Fibroblast of pulmonary artery (primary cell): ENCODE results near the gene SLC22A4.

Experiments used
- DNase-seq: peaks from one replicate; pipeline ENCODE4 v3.0.0-alpha.2; 2010; ENCODE audit warnings: low read depth
- H3K4me3 ChIP-seq: replicated peaks from 2 replicates; pipeline ENCODE4 v1.5.1; 2011; ENCODE audit warnings: low read depth, mild to moderate bottlenecking, control low read depth, low read length, moderate library complexity
- TF ChIP-seq, protein P1 (sequence below): IDR thresholded peaks from 2 replicates; pipeline ENCODE4 v1.5.1; 2011; ENCODE audit warnings: mild to moderate bottlenecking, control low read depth, low read length, inconsistent platforms; ENCODE audit errors: missing control alignments

The SLC22A4 gene

DNA sequence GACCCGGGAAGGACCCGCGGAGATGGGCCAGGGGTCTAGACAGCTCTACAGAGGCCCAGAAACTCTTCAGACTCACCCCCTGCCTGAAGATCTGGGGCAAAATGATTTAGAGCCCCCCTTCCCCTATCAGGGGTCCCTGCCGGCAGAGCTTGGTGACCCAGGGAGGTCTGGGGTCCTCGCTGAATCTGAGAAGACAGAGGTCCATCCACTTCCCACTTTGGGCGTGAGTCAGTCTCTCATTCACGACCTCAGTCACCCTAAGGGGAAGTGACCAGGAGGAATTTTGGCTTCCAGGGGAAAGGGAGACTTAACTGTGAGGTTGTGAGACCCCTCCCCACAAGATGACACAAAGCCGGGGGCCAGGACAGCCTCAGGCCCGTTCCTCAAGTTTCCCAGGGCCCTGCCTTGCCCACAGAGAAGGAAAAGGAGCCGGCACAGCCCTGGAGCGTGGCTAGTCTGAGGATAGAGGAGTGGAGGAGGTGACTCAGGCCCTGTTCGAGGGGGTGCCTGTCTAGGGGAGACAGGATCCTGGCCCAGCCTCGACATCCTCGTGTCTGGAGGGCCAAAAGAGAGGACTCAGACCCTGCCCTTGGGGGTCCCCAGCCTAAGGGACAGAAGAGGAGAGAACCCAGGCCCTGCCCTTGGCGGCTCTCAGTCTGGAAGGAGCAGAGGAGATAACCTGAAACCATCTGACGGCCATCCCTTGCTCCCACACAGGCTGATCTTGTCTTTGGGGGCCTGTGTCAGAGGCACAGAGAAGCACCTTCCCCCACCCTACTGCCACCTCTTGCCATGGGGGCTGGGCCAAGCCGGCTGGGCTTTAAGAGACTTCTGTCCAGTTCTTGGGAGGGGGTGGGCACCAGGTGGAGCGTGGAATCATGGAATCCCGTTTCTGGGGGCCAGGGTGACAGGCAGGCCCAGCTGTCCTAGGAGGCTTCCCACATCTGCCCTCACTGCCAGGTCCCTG lies 35.8 kb upstream of the SLC22A4 start:
- peak overlapping the region; percentile 70 for H3K4me3 ChIP-seq
- DNase-seq = peak; percentile 41
- TF ChIP-seq, protein P1, sequence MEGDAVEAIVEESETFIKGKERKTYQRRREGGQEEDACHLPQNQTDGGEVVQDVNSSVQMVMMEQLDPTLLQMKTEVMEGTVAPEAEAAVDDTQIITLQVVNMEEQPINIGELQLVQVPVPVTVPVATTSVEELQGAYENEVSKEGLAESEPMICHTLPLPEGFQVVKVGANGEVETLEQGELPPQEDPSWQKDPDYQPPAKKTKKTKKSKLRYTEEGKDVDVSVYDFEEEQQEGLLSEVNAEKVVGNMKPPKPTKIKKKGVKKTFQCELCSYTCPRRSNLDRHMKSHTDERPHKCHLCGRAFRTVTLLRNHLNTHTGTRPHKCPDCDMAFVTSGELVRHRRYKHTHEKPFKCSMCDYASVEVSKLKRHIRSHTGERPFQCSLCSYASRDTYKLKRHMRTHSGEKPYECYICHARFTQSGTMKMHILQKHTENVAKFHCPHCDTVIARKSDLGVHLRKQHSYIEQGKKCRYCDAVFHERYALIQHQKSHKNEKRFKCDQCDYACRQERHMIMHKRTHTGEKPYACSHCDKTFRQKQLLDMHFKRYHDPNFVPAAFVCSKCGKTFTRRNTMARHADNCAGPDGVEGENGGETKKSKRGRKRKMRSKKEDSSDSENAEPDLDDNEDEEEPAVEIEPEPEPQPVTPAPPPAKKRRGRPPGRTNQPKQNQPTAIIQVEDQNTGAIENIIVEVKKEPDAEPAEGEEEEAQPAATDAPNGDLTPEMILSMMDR = no peak

DNA sequence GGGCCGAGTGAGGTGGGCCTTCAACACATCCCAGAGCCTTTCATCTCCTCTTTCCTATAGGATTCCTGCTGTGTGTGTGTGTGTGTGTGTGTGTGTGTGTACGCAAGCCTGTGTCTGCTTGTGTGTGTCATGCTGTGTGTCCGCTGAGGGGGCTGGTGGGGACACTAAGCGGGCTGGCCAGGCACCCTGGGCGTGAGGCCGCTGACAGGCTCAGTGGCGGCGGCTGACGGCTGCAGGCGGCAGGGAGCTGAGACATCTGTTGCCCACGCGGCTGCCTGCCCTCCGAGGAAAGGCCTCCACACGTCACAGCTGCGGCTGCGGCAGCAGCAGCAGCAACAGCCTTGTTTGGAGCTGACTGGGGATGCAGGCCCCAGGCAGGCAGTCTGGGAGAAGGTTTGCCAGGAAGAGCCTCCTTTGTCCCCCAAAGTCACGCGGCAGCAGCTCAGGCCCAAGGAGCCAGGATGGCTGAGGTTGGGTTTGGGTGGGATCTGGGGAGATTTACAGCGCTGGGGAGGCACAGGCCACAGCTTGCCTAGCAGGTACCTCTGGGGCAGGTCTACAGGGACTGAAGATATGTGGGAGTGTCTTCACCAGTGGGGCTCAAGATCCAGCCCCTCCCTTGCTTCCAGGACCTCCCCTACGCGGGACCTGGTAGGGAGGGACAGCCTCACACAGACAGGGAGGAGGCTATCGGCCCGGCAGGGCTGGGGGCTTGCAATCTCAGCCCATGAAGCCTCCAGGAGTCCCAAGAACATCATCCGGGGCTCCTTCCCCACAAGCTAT lies 34.9 kb upstream of the SLC22A4 start:
- DNase-seq = peak; percentile 92

DNA sequence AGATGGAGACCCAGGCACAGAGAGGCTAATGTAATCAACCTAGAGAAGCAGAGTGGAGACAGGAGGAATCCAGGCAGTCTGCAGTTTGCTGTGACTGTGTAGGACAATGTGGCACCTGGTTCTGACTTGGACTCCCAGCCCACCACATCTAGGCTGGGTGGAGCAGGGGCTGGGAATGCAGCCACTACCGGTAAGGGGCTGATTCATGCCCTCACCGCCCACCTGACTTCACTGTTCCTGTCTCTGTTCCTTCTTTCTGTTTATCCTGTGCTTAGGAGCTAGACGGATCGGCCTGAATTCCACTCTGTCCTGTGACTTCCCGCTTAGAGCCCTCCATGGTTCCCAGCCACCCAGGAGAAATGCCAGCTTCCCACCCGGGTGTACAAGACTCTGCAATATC lies 34.1 kb upstream of the SLC22A4 start:
- DNase-seq = peak; percentile 30
- no peak overlapping the region for H3K4me3 ChIP-seq
- TF ChIP-seq, protein P1 = no peak

More for the DNA sequence above, 34.9 kb upstream of the SLC22A4 start:
- H3K4me3 ChIP-seq = peak overlapping the region; percentile 70
- TF ChIP-seq, protein P1 = no peak

DNA sequence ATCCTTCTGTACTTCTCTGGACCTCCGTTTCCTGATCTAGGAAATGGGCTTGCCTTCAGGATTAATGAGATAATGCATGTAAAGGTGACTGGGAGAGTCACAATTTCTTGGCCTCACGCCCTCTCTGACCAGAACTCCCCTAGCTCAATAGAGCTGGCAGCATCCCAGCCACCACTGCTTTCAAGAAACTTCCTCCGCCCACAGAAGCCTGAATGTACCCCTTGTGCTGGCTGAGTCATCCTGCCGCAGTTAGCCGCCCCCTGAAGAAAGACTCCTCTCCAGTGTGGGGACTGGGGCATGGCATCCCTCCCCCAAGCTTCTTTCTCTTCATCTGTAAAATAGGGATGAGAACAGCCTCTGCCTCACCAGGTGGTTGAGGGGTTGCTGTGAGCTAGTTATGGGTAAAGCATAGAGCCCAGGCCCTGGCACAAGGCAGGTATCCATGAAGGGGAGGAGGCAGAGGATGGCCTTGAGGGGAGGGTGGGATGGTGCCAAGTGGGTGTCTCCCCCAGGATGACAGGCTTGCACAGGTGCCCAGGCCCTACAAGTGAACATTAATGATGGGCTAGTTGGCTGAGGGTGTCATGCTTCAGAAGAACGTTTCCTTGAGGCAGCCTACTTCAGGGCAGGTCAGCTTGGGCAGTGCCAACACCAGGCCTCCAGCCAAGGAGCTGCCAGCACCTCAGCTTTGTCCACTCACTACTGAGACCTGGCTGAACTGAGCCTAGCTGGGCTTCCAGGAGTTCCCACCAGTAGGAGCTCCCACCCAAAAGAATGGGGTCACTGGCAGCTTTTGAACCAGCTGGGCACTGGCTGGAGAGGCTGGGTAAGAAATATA lies 33.3 kb upstream of the SLC22A4 start:
- DNase-seq = peak; percentile 89
- no peak overlapping the region for H3K4me3 ChIP-seq
- TF ChIP-seq, protein P1 = no peak

DNA sequence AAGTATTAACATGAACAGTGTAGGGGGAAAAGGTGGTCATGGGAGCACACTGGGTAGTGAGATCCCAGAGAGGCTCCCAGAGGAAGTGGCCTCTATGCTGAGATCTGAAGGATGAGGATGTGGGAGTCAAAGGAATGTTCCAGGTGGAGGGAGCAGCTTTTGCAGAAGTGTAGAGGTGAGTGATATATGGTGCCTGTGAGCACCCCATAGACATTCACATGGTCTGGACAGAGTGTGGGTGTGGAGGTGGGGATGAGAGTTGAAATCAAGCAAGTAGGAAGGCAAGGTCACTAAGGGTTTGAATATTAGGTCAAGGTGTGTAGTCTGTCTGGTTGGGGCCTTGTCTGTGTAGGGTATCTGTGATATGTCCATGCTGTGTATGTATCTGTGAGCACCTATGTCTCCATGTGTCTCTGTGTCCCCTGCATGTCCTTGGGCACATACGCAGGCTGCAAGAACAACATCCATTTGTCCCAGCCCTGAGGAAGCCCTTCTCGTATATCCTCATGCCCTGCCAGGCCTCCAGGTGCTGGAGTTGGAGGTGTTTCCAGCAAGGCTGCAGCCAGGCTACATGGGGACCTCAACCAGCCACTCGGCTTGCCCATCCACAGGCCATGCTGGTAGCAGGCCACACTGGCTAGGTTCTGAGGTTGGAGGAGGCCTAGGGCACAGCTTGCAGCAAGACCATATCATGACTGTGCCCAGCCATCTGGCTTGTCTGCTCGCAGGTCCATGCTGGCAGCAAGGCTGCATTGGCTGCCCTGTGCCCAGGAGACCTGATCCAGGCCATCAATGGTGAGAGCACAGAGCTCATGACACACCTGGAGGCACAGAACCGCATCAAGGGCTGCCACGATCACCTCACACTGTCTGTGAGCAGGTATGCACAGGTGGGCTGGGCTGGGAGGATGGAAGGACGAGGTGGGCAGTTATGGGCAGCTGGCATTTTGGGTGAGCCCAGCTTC lies 32.0 kb upstream of the SLC22A4 start:
- H3K4me3 ChIP-seq = no peak overlapping the region
- DNase-seq = no peak
- TF ChIP-seq, protein P1 = no peak
